Measurements from ENCODE around the gene SLC36A4. TPM values are rescaled to one million over a fixed set of nuclear protein-coding genes. Genes with fewer than 3 reads are reported as not detected.
"Not testable (repeated sequence)": the region's sequence is repeated elsewhere in the genome, so short reads cannot be mapped to it uniquely, and the experiment has no call there.

Gene SLC36A4
- total RNA-seq, 2 experiments from 2014 or later = 9.8 to 10.9 TPM

- Mint-ChIP-seq H3K27me3 (ENCODE audit: low read depth) (peaks cover 12% of the 10 kb centered on the region), H3K4me1 (ENCODE audit: low read depth) (peaks cover 5% of the 10 kb centered on the region), H3K9me3 (ENCODE audit: insufficient read depth) (no peaks in the 10 kb centered on the region), H3K4me3 (no peak overlapping the region), H3K36me3 (ENCODE audit: low read depth) (no peaks in the 10 kb centered on the region), H3K27ac (no peak overlapping the region)
- DNase-seq (no peak), ATAC-seq (no peak)
- CTCF ChIA-PET = no interaction called here
- POLR2A ChIA-PET = no interaction called here
Observed at GRCh38 chr11:93114304-93114703, 83.5 kb downstream of the SLC36A4 start.

DNA sequence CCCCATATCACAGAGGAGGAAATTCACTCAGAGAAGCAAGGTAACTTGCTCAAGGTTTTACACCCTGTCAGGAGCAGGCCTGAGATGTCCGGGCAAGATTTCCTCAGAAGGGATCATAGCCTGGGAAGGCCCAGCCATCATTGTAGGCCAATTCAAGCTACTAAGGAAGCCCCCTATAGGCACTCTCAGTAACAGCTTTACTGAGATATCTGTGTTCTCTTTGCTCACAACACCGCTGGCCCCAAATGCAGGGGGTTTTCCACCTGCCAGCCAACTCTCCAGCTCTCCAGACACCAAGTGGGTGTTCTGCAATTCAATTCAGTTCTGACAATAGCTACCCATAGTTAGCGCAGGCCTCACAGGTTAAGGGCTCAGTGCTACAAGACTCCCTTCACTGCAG is 84.0 kb downstream of the SLC36A4 start:
- H3K27ac Mint-ChIP-seq = no peak overlapping the region
- H3K4me1 Mint-ChIP-seq (ENCODE audit: low read depth) = peaks cover 5% of the 10 kb centered on the region
- POLR2A ChIA-PET = no interaction called here
- peaks cover 12% of the 10 kb centered on the region for H3K27me3 Mint-ChIP-seq (ENCODE audit: low read depth)
- H3K4me3 Mint-ChIP-seq = no peak overlapping the region
- DNase-seq (no peak), ATAC-seq (no peak)
- CTCF ChIA-PET = no interaction called here
- H3K36me3 Mint-ChIP-seq (ENCODE audit: low read depth) = no peaks in the 10 kb centered on the region
- no peaks in the 10 kb centered on the region for H3K9me3 Mint-ChIP-seq (ENCODE audit: insufficient read depth)

DNA sequence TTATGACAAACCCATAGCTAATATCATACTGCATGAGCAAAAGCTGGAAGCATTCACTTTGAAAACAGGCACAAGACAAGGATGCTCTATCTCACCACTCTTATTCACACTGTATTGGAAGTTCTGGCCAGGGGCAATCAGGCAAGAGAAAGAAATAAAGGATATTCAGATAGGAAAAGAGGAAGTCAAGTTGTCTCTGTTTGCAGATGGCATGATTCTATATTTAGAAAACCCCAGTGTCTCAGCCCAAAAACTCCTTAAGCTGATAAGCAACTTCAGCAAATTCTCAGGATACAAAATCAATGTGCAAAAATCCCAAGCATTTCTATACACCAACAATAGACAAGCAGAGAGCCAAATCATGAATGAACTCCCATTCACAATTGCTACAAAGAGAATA is 86.6 kb downstream of the SLC36A4 start:
- POLR2A ChIA-PET; H3K36me3 Mint-ChIP-seq (ENCODE audit: low read depth); ATAC-seq; H3K27ac Mint-ChIP-seq; H3K4me1 Mint-ChIP-seq (ENCODE audit: low read depth); H3K4me3 Mint-ChIP-seq; CTCF ChIA-PET; DNase-seq; H3K9me3 Mint-ChIP-seq (ENCODE audit: insufficient read depth); H3K27me3 Mint-ChIP-seq (ENCODE audit: low read depth): not testable (repeated sequence)

- Mint-ChIP-seq H3K9me3 (ENCODE audit: insufficient read depth) (no peaks in the 10 kb centered on the region), H3K4me1 (ENCODE audit: low read depth) (no peaks in the 10 kb centered on the region), H3K36me3 (ENCODE audit: low read depth) (no peaks in the 10 kb centered on the region), H3K27me3 (ENCODE audit: low read depth) (no peaks in the 10 kb centered on the region), H3K4me3 (no peak overlapping the region), H3K27ac (no peak overlapping the region)
- no peak for ATAC-seq
- ChIA-PET POLR2A (no interaction called here), CTCF (no interaction called here)
- no peak for DNase-seq
Observed at GRCh38 chr11:93100211-93100610, 97.6 kb downstream of the SLC36A4 start.

DNA sequence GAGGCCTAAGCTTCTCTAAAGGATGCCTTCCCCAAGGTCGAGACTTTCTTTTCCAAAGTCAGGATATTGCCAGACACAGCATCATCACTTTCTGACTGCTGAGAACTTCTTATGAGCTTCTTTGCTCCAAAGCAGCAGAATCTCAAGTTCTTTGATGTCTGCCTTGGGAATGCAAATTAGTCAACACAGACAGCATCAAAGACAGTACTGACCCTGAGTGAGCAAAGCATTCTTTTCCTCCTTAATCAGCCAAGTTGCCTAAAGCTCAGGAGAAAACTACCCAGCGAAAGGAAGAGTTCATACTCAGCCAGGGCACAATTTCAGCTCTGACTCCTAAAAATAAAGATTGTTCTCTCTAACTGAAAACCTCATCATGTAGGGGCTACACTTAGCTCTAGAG is 98.0 kb downstream of the SLC36A4 start:
- no peaks in the 10 kb centered on the region for H3K36me3 Mint-ChIP-seq (ENCODE audit: low read depth)
- no peaks in the 10 kb centered on the region for H3K27me3 Mint-ChIP-seq (ENCODE audit: low read depth)
- POLR2A ChIA-PET = no interaction called here
- no peak overlapping the region for H3K27ac Mint-ChIP-seq
- no peaks in the 10 kb centered on the region for H3K4me1 Mint-ChIP-seq (ENCODE audit: low read depth)
- H3K4me3 Mint-ChIP-seq = no peak overlapping the region
- DNase-seq (no peak), ATAC-seq (no peak)
- no peaks in the 10 kb centered on the region for H3K9me3 Mint-ChIP-seq (ENCODE audit: insufficient read depth)
- CTCF ChIA-PET = no interaction called here

Other genes with a start within 250 kb of the SLC36A4 start
- gene MTNR1B, start 228.3 kb downstream of the SLC36A4 start, total RNA-seq = not detected
- gene DEUP1, start 132.8 kb upstream of the SLC36A4 start, total RNA-seq = not detected

All from activated CD8-positive, alpha-beta T cell treated with anti-CD3 and anti-CD28 coated beads, Interleukin-2, amount 10 ng/mL, durations not matched to agents 7 days and 5 days (primary cell).